ENCODE measurements around the gene ELOA2.
"Not testable (repeated sequence)": the region's sequence is repeated elsewhere in the genome, so short reads cannot be mapped to it uniquely, and the experiment has no call there.

Gene ELOA2, protein sequence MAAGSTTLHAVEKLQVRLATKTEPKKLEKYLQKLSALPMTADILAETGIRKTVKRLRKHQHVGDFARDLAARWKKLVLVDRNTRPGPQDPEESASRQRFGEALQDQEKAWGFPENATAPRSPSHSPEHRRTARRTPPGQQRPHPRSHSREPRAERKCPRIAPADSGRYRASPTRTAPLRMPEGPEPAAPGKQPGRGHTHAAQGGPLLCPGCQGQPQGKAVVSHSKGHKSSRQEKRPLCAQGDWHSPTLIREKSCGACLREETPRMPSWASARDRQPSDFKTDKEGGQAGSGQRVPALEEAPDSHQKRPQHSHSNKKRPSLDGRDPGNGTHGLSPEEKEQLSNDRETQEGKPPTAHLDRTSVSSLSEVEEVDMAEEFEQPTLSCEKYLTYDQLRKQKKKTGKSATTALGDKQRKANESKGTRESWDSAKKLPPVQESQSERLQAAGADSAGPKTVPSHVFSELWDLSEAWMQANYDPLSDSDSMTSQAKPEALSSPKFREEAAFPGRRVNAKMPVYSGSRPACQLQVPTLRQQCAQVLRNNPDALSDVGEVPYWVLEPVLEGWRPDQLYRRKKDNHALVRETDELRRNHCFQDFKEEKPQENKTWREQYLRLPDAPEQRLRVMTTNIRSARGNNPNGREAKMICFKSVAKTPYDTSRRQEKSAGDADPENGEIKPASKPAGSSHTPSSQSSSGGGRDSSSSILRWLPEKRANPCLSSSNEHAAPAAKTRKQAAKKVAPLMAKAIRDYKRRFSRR

GRCh38 chr18:47035156-47035671, at the start of gene ELOA2:
ELOA2 (minus strand) TSS chr18:47035621; CDS start chr18:47035264, 357 bp downstream.
- no peak for DNase-seq

DNA sequence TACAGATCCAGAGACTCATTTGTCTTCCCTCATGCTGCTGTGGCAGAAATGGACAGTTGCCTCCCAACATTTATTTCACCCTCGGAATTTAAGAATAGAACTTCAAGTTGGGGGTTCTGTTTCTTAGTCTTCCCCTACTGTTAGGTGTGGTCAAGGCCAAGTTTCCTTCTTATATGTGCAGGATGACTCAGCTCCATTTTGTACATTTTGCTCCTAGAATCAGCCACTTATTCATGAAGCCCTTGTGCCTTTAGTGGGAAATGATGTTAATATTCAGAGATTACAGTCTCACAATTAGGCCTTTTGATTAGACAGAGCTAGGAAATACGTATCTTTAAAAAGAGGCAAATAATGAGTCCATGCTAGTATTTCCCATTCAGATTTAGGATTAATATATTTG, 46.2 kb upstream of the ELOA2 start:
- no peak for DNase-seq

- no peak for DNase-seq
These were observed 45.5 kb upstream of the ELOA2 start for GRCh38 chr18:47080872-47081271.

GRCh38 chr18:47077111-47077510, 41.7 kb upstream of the ELOA2 start:
- no peak for DNase-seq

DNA sequence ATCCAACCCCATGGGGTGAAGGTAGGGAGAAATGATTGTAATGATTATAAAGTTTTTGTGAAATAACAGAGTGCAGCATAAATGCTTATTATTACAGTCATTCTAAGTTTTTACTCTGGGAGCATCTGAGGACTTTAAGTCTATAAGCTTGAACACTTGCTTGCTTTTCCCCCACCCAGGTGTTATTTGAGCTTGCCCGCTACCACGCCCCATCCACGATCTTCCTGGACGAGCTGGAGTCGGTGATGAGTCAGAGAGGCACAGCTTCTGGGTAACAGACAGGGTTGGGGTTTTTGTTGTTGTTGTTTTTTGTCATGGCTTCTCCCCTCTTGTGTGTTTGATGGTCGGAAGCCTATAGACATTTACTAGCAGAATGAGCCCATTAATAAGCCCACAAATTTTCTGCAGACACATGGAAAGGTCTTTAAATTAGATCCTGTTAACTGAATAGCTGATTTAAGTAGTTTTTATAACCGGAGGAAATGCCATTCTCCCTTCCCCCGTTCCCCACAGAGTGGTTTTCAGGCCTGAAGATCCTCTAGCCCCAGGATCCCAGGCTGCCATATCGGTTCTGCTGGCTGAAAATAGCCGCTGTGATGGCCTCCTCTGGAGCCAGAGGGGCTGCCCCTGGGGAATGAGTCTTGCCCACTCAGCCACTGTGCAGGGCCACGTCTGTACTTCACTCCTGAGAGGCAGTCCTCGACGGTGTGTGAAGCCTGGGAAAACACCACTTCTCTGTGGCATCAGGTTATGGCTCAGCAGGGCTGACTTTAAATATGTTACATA, 39.9 kb upstream of the ELOA2 start:
- no peak for DNase-seq

DNA sequence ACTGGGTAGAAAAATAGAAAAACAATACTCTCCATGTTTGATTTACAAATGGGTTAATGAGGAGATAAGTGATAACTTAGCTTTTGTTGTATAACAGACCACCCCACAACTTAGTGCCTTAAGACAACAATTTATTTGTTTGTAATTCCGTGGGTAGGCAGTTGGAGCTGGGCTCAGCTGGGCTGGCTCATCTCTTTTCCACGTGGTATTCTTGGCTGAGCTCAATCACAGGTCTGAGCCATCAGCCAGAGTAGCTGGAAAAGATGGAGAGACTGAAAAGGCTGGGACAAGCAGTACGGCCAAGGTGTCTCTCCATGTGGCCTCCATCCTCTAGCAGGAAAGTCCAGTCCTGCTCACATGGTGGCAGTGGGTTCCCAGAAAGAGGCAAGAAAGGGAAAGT, 32.2 kb upstream of the ELOA2 start:
- no peak for DNase-seq

DNA sequence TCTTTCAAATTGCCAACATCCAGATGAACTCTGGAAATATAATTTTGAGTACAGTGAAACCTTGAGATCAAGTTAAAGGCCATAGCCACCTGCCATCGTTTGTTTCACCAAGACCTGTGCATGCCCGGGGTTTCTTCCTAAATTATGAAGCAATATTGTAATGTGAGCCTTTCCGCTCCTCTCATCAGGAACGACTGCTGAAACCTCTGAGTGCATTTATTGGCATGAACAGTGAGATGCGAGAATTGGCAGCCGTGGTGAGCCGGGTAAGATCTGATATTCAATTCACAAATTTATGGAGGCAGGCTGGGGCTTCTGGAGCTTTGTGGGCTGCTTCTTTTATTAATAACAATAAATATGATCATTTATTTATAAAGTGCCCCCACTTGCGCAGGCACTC, 27.7 kb upstream of the ELOA2 start:
- DNase-seq = no peak

- DNase-seq = no peak
These were observed 27.1 kb upstream of the ELOA2 start for GRCh38 chr18:47062471-47062870.

DNA sequence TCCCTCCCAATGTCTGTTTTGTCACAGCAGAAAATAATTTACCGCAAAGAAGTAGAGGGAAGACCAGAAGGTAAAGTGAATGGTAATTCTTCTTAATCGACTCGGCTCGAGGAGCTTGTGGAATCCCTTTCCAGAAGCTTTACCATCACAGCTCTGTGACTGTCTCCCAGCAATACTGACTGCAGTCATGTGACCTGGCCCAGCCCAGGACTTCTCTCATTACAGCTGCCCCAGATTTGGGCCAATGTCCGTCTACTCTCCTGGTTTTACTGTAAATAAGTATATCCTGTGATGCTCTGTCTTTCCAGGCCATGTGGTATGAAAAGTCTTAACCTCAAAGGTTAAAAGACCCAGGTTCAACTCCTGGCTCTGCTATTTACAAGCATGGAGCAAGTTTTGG, 18.9 kb upstream of the ELOA2 start:
- DNase-seq = no peak

DNA sequence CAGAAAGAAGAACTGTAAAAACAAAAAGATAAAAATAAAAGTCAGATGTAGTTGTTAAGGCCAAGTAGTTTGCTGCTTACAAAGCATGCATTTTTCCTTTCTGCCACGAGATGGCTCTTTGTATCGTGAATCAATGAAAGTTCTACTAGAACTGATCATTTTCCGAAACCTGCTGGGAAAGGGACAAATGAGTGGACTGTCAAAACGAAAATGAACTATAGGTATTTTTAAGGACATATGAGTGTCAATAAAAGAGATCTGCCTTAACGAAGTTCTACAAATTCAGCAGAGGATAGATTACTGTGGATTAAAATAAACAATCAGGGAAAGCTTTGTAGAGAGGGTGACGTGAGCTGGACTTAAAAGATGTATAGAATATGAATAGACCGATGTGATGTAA, 15.0 kb upstream of the ELOA2 start:
- peak in 1 of 2 experiments; percentile 1 for DNase-seq

- DNase-seq = no peak
These were observed 5.6 kb upstream of the ELOA2 start for GRCh38 chr18:47040982-47041381.

DNA sequence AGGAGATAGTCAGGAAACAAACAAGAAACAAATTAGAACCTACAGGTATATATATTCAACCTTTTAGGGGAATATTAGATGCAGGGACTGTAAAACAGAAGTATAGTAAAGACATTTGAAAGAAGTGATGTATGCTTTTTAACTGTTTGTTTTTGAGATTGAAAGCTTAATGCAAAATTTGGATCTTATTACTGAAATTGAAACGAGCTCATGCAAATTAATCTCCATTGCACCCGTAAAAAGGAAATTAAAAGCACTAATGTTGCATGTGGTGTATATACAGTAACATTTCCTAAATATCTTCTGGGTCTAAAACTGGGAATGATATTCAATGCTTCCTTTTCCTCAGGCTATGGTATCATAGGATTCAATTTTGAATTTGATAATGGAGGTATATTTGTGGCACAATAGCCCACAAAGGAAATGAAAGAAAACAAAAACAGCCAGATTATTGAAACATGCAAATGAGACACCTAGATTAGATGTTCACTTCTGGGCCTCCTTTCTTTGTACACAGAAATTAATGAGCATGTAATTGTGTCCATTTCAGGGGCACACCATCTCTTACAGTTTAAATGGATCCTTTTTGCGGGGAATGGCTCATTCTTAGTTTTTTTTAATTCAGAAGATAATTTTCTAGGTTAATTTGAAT, 1.6 kb upstream of the ELOA2 start:
- DNase-seq = no peak

GRCh38 chr18:47036298-47036874, 965 bp upstream of the ELOA2 start:
- DNase-seq = peak in 1 of 2 experiments; percentile 9

DNA sequence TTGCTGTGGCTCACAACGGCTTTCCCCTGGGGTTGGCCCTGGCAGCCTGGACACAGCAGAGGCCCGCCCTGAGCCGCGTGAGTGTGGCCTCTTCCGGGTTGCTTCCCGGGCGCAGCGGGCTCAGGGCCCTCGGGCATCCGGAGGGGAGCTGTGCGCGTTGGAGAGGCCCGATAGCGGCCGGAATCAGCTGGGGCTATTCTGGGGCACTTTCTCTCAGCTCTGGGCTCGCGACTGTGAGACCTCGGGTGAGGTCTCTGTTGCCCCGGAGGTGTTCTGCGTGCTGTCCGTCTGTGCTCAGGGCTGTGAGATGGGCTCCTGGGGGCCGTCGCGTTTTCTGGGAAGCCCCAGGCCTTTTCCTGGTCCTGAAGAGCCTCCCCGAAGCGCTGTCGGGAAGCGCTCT, 830 bp downstream of the ELOA2 start:
- not testable (repeated sequence) for DNase-seq

GRCh38 chr18:47032945-47033344, 2.5 kb downstream of the ELOA2 start:
- DNase-seq = no peak

GRCh38 chr18:47030887-47031286, 4.5 kb downstream of the ELOA2 start:
- not testable (repeated sequence) for DNase-seq

DNA sequence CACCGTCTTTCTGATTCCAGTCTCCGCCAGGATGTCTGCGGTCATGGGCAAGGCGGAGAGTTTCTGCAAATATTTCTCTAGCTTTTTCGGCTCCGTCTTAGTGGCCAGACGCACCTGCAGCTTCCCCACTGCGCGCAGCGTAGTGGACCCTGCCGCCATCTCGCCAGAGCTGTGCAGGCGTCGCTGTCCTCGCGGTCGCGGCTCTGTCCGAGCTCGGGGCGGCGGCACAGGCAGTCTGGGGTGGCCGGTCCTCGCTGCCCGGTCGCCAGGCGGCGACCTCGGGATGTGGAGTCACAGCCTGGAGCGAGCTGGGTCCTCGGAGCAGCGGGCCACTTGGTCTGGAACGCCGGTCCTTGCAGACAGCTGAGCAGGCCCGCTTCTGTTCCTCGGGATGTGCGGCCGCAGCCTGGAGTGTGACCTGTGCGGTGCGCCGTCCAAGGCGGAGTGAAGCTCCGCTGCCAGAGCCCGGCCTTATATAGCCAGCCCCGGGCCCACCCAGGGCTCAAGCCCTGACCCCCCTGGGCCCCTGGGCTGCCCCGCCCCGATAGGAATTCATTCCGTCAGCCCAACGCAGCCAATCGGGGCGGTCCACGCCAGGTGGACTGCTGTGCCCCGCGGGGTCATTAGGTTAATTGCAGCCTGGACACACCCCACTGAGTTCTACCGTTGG, 5.6 kb downstream of the ELOA2 start:
- DNase-seq = not testable (repeated sequence)

DNA sequence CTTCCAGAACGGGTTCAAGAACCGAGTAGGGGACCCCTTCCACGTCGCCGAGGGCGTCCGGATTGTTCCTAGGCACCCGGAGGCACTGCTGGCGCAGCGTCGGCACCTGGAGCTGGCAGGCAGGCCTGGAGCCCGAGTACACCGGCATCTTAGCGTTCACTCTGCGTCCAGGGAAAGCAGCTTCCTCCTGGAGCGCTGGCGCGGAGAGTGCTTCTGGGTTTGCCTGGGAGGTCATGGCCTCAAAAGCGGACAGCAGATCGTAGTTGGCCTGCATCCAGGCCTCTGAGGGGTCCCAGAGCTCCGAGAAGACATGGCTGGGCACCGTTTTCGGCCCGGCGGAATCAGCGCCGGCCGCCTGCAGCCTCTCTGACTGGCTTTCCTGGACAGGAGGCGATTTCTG, 6.7 kb downstream of the ELOA2 start:
- DNase-seq = not testable (repeated sequence)

GRCh38 chr18:47025557-47026174, 9.8 kb downstream of the ELOA2 start:
- not testable (repeated sequence) for DNase-seq

- DNase-seq = not testable (repeated sequence)
These were observed 11.5 kb downstream of the ELOA2 start for GRCh38 chr18:47023769-47024465.

All from SW 1271 (cell line).